ENCODE results near the gene DNAJB14.

GRCh38 chr4:99915449-99915848 is 31.0 kb downstream of the DNAJB14 start:
- no peak for TF ChIP-seq CTCF (conservative IDR thresholded peaks at IDR 0.05)
- TF ChIP-seq ZFX (IDR thresholded peaks at IDR 0.05), result no peak
